ENCODE data around the gene CYB5R3.
"Not testable (repeated sequence)": the region's sequence is repeated elsewhere in the genome, so short reads cannot be mapped to it uniquely, and the experiment has no call there.

DNA sequence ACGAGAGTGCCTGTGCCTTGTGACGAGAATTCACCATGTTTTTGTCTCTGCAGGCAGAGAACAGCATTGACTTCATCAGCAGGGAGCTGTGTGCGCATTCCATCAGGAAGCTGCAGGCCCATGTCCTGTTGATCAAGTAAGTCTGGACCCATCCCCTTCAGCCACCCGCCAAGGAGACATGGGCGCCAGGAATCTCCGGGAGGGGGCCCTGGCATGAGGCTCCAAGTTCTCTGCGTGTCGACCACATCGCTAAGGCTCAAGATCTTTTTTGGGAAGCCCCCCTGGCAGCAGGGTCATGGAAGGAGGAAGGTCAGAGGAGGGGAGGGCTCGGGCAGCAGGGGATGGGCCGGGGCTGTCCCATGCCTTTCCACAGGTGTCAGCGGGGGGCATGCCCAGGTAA, 78.1 kb downstream of the CYB5R3 start:
- TF ChIP-seq, protein P1, sequence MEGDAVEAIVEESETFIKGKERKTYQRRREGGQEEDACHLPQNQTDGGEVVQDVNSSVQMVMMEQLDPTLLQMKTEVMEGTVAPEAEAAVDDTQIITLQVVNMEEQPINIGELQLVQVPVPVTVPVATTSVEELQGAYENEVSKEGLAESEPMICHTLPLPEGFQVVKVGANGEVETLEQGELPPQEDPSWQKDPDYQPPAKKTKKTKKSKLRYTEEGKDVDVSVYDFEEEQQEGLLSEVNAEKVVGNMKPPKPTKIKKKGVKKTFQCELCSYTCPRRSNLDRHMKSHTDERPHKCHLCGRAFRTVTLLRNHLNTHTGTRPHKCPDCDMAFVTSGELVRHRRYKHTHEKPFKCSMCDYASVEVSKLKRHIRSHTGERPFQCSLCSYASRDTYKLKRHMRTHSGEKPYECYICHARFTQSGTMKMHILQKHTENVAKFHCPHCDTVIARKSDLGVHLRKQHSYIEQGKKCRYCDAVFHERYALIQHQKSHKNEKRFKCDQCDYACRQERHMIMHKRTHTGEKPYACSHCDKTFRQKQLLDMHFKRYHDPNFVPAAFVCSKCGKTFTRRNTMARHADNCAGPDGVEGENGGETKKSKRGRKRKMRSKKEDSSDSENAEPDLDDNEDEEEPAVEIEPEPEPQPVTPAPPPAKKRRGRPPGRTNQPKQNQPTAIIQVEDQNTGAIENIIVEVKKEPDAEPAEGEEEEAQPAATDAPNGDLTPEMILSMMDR (IDR thresholded peaks at IDR 0.05) = not testable (repeated sequence)
- TF ChIP-seq, protein P2, sequence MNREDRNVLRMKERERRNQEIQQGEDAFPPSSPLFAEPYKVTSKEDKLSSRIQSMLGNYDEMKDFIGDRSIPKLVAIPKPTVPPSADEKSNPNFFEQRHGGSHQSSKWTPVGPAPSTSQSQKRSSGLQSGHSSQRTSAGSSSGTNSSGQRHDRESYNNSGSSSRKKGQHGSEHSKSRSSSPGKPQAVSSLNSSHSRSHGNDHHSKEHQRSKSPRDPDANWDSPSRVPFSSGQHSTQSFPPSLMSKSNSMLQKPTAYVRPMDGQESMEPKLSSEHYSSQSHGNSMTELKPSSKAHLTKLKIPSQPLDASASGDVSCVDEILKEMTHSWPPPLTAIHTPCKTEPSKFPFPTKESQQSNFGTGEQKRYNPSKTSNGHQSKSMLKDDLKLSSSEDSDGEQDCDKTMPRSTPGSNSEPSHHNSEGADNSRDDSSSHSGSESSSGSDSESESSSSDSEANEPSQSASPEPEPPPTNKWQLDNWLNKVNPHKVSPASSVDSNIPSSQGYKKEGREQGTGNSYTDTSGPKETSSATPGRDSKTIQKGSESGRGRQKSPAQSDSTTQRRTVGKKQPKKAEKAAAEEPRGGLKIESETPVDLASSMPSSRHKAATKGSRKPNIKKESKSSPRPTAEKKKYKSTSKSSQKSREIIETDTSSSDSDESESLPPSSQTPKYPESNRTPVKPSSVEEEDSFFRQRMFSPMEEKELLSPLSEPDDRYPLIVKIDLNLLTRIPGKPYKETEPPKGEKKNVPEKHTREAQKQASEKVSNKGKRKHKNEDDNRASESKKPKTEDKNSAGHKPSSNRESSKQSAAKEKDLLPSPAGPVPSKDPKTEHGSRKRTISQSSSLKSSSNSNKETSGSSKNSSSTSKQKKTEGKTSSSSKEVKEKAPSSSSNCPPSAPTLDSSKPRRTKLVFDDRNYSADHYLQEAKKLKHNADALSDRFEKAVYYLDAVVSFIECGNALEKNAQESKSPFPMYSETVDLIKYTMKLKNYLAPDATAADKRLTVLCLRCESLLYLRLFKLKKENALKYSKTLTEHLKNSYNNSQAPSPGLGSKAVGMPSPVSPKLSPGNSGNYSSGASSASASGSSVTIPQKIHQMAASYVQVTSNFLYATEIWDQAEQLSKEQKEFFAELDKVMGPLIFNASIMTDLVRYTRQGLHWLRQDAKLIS (CRISPR knock-in tag; IDR thresholded peaks at IDR 0.05; ENCODE audit: borderline replicate concordance) = not testable (repeated sequence)

Measured in WTC11 (cell line).